DMS53 treated with DMSO at 0.1 percent for 48 hours (cell line): Measurements from ENCODE around the gene SIGLEC15.
"Not testable (repeated sequence)": the region's sequence is repeated elsewhere in the genome, so short reads cannot be mapped to it uniquely, and the experiment has no call there.

Source experiments
- DNase-seq: peaks from one replicate; lab custom pipeline; 2025; ENCODE audit not compliant: unreplicated experiment; lab: John Stamatoyannopoulos, UW

SIGLEC15 gene

DNA sequence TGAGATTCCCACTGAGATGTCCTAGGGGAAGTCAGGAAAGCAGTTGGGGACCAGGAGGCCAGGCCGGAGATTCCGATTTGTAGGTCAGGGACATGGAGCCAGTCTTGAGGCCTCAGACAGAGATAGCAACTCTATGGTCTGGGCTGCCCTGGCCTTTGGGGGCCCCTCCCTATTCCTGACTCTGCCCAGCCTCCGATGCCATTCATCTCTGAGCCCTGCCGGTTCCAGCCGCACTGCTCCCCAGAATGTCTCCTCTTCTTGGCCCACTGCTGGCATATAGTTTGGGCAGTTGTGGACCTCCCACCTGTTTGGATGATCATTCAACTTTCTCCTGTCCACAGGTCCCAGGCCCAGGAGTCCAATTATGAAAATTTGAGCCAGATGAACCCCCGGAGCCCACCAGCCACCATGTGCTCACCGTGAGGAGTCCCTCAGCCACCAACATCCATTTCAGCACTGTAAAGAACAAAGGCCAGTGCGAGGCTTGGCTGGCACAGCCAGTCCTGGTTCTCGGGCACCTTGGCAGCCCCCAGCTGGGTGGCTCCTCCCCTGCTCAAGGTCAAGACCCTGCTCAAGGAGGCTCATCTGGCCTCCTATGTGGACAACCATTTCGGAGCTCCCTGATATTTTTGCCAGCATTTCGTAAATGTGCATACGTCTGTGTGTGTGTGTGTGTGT, 16.4 kb downstream of the SIGLEC15 start:
- DNase-seq: no peak

DNA sequence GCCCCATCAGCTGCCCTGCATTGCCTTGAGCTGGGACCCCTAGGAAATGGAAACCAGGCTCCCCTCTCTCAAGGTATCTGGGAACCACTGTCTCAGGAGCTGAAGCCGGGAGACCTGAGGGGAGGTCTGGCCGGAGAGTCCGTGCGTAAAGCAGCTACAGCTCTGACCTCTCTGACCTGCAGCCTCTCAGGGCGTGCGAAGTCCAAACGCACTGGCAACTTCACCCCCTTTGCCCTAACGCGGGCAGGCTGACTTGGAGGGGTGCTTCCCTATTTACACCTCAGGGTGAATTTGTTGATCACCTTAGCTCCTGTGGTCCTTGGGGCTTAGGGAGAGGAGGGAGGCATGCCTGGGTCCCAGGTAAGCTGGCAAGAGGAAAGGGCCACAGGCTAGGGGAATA, 17.5 kb downstream of the SIGLEC15 start:
- DNase-seq: no peak

- no peak for DNase-seq
Measured at GRCh38 chr18:45844938-45845337, 19.5 kb downstream of the SIGLEC15 start.

- DNase-seq: no peak
Measured at GRCh38 chr18:45845410-45845809, 19.9 kb downstream of the SIGLEC15 start.

DNA sequence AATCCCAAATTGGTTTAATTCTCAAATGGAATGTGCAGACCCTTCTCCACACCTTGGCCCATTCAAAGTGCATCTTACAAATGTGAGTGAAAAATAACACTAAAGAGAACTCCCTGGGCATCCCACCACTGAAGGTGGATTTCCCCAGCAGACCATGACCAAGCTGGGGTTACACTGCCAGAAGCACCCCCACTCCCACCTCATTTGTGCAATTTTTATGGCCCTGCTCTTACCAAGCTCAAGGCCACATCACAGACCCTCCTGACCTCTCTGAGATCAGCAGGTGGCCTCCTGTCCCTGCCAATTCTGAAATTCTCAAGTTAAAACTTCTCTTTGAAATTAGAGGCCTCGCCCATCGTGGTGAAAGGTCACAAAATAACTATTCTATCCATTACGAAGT, 21.6 kb downstream of the SIGLEC15 start:
- DNase-seq: no peak

GRCh38 chr18:45848643-45849042, 23.2 kb downstream of the SIGLEC15 start:
- not testable (repeated sequence) for DNase-seq

- DNase-seq: no peak
Measured at GRCh38 chr18:45849529-45849928, 24.1 kb downstream of the SIGLEC15 start.

- no peak for DNase-seq
Measured at GRCh38 chr18:45850021-45850420, 24.5 kb downstream of the SIGLEC15 start.

- no peak for DNase-seq
Measured at GRCh38 chr18:45851161-45851925, 25.9 kb downstream of the SIGLEC15 start.

DNA sequence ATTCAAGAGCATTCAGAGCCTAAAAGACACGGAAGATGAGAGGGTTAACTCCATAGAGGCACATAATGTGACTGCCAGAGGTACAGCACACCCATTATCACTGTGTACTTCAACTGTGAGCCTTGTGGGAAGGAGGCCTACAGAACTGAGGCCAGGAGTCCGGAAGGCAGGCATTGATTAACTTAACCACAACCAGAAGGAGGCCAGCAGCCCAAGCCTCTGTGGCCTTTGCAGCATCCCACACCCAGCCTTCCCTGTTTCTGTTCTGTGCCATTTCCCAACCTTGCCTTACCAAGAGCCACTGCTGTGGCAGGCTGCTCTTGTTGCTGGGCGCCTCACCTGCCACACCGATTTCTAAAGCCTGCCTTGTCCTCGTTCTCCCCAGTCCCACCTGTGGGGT, 27.2 kb downstream of the SIGLEC15 start:
- no peak for DNase-seq

DNA sequence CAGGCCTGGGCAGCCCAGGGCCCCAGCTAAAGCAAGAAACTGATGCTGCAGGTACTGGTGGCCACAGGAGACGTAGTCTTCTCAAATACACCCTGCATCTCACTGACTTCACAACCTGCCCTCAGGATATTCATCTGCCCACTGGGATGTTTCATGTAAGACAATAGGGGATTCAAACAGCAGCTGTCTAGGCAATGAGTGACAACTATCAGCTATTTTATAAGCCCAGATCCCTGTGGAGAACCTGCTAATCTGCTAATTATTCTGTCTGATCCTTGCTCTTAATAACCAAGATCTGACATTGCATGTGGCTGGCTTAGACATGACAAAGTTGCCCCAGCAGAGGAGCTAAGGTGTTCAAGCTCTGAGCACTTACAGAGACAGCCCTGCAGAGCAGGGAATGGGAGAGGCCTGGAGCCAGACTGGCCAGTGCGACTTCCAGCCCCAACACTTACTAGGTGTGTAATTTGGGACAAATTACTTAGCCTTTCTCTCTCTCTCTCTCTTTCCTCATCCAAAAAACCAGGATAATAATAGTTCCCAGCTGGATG, 28.6 kb downstream of the SIGLEC15 start:
- no peak for DNase-seq

DNA sequence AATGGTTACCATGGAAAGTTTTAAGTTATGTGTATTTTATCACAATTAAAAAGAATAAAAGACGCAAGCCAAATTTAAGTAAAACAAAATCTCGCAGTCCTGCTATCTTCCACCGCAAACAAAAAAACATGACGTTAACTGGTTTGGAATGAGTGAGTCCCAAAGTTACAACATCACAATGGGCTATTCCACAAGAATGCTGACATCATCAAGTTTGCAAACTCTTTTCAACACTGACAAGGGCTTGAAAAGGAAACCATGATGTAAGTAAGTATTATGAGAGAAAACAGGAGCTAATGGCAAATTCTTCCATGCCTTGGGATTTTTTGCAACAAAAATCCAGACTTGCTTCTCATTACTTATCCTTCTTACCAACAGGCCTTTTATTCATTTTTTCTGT, 31.1 kb downstream of the SIGLEC15 start:
- DNase-seq: no peak

GRCh38 chr18:45859334-45859733, 33.9 kb downstream of the SIGLEC15 start:
- no peak for DNase-seq

- no peak for DNase-seq
Measured at GRCh38 chr18:45860492-45860891, 35.0 kb downstream of the SIGLEC15 start.

DNA sequence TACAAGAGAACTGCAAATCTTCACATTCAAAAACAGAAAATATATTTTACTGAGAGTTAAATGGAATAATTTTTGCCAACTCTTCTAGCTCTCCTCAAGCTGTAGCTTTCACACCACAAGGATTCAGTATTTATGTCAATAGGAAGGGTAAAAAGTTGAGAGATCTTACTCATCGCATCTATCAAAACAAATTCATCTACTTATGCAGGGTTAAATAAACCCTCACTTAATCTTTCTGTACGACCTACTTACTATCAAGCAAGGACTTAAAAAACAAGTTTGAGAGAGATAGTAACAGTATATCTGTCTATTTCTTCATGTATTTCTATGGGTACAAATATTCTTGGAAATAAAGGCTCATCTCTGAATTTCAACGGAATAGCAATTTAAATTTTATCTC, 35.5 kb downstream of the SIGLEC15 start:
- DNase-seq: no peak

DNA sequence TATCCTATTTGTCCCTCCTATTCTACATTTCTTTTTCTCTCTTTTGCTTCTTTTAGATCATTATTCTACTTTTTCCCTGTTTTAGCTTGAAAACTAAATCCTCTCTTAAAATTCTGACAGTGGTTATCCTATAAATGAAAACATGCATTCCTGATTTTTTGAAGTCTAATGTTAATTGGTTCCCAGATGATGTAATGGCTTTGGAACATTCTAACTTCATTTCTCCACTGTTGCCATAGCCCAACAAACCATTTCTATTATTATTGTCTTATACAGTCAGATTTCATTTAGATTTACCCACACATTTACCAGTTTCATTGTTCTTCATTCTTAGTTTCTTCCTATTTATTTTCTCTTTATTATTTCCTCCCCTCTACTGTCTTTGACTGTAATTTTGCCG, 36.5 kb downstream of the SIGLEC15 start:
- DNase-seq: no peak

DNA sequence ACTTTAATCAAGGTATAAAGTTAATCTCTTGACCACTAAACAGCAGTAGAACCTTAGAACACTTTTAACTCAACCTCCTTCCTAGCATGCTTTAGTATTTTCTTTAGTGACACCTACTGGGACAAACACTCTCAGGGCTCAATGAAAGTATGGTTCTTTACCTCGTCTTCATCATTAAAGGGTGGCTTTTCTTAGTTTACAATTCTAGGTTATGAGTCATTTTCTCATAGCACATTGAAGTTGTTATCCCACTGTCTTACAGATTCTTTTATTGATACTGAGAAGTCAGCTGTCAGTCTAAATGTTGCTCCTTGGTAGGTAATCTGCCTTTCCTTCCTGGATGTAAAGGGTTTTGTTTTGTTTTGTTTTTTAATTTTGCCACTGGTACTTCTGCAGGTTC, 38.0 kb downstream of the SIGLEC15 start:
- no peak for DNase-seq

GRCh38 chr18:45864081-45864480, 38.6 kb downstream of the SIGLEC15 start:
- DNase-seq: no peak

DNA sequence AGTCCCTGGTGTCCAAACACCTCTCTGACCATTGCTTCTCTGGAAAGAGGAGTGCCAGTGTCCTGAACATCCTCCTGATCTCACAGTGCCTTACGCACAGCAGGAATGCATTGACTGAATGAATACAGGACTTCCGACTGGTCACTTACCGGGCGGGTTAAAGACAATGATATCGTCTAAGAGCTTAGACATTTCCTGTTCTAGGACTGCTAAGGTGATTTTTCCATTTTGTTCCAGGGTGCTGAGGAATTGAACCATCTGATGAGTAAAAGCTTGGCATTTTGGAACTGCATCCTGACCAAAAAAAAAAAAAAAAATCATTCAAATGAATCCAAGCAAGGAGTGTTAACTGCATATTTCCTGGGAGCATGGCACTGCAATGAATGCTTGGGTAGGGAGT, 40.0 kb downstream of the SIGLEC15 start:
- DNase-seq: no peak

DNA sequence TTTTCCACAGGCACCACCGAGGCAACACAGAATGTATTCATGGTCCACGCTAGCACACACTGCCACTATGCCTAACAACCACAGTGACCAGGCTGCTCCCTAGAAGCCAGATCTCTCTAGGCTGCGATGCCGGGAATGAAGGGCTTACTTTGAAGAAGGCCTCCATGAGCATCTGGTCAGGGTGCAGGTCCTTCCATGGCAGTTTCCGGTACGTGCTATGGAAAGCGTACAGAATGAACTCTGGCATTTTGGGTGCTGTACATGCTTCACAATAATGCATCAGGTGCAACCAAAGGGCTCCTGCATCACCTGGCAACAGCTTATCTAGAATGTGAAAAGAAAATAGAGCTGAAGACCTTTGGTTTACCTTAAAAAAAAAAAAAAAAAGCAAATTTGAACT, 44.9 kb downstream of the SIGLEC15 start:
- DNase-seq: no peak

DNA sequence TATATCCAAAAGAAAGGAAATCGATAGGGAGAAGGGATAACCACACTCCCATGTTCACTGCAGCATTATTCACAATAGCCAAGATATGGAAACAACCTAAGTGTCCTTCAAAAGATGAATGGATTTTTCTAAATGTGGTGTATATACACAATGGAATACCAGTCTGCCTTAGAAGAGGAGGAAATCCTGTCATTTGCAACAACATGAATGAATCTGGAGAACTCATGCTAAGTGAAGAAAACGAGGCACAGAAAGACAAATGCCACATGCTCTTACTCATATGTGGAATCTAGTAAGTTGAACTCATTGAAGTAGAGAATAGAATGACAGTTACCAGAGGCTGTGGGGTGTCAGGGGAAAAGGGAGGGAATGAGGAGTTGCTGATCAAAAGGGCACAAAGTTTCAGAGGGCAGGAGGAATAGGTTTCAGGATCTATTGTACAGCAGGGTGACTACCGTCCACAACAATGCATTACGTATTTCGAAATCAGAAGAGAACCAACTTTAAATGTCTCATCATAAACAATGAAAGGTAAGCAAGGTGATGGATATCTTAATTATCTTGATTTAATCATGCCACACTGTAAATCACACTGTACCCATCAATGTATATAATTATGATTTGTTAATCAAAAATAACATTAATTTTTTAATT, 46.1 kb downstream of the SIGLEC15 start:
- no peak for DNase-seq
